Renal pelvis (tissue), 4 donors: ENCODE data around the gene PAM16. TPM values are rescaled to one million over a fixed set of nuclear protein-coding genes. Genes with fewer than 3 reads are reported as not detected.

Experiments
- DNase-seq: peaks from one replicate; pipeline ENCODE4 v3.0.0-alpha.2; 2013
- polyA plus RNA-seq, 3 donors: library from polyadenylated mRNA; unstranded; fragments of 120-200 nt; gene quantifications; one replicate each; pipeline ENCODE4 v1.2.1, GENCODE V29; 2013; ENCODE audit not compliant: insufficient read length in 3 of 3

The PAM16 gene
- polyA plus RNA-seq, 3 donors: 25.3 to 33.4 (median 30.7) TPM

GRCh38 chr16:4322121-4323052 is 28.7 kb downstream of the PAM16 start:
- DNase-seq: no peak

GRCh38 chr16:4321286-4322120 is 29.6 kb downstream of the PAM16 start:
- no peak for DNase-seq

- DNase-seq: no peak
Measured at GRCh38 chr16:4320571-4321137, 30.5 kb downstream of the PAM16 start.

- no peak for DNase-seq
Measured at GRCh38 chr16:4319454-4320421, 31.4 kb downstream of the PAM16 start.

GRCh38 chr16:4318967-4319366 is 32.2 kb downstream of the PAM16 start:
- DNase-seq: no peak

- DNase-seq: no peak
Measured at GRCh38 chr16:4318451-4318910, 32.6 kb downstream of the PAM16 start.

GRCh38 chr16:4317532-4318450 is 33.3 kb downstream of the PAM16 start:
- no peak for DNase-seq

- DNase-seq: no peak
Measured at GRCh38 chr16:4316864-4317531, 34.1 kb downstream of the PAM16 start.

GRCh38 chr16:4316108-4316863 is 34.8 kb downstream of the PAM16 start:
- DNase-seq: no peak

- peak; percentile 88 for DNase-seq
Measured at GRCh38 chr16:4315186-4316107, 35.7 kb downstream of the PAM16 start, which contains the start of gene GLIS2. GLIS2 (plus strand) TSS chr16:4316067; CDS start chr16:4332281, 16,214 bp downstream.

GRCh38 chr16:4314532-4315185 is 36.5 kb downstream of the PAM16 start:
- peak; percentile 65 for DNase-seq

- DNase-seq: peak; percentile 67
Measured at GRCh38 chr16:4313563-4314531, 37.3 kb downstream of the PAM16 start.

- DNase-seq: no peak
Measured at GRCh38 chr16:4309833-4310266, 41.3 kb downstream of the PAM16 start.

GRCh38 chr16:4309102-4309832 is 41.9 kb downstream of the PAM16 start:
- no peak for DNase-seq
